Keratinocyte (primary cell): ENCODE data around the gene RUNX1.

Experiments used
- CTCF ChIP-seq, 3 experiments: IDR thresholded peaks in 1 of 3; conservative IDR thresholded peaks in 1 of 3; optimal IDR thresholded peaks in 1 of 3; 2 replicates in 2 of 3; 3 replicates in 1 of 3; pipeline versions ENCODE3 to v1.5.1; 2011; ENCODE audit warnings: low read length in 3 of 3, mild to moderate bottlenecking in 3 of 3, moderate library complexity in 2 of 3, control low read depth in 1 of 3, inconsistent platforms in 1 of 3; ENCODE audit not compliant: insufficient read depth in 2 of 3; ENCODE audit errors: extremely low read depth in 1 of 3
- EZH2 ChIP-seq: IDR thresholded peaks from one replicate; pipeline ENCODE4 v1.6.1; 2012; ENCODE audit warnings: inconsistent platforms, mild to moderate bottlenecking, low read length, moderate library complexity

- no peak for TF ChIP-seq CTCF (optimal IDR thresholded peaks at IDR 0.05 in 1 of 3, IDR thresholded peaks at IDR 0.05 in 1 of 3, conservative IDR thresholded peaks at IDR 0.05 in 1 of 3; ENCODE audit: extremely low read depth in 1 of 3, insufficient read depth in 2 of 3, low read length in 3 of 3)
- no peak for TF ChIP-seq EZH2
Observed at GRCh38 chr21:35081861-35082260, 32.8 kb upstream of the RUNX1 start.
